H7 (cell line): ENCODE measurements around the gene CCL7. TPM values are rescaled to one million over a fixed set of nuclear protein-coding genes. Genes with fewer than 3 reads are reported as not detected.
"Not testable (repeated sequence)": the region's sequence is repeated elsewhere in the genome, so short reads cannot be mapped to it uniquely, and the experiment has no call there.

Source experiments
- DNase-seq: peaks from one replicate; pipeline ENCODE4 v3.0.0; 2012
- H3K27me3 ChIP-seq: 2 replicates; pipeline ENCODE4 v1.6.0; 2011; ENCODE audit warnings: mild to moderate bottlenecking, low read length; ENCODE audit not compliant: control insufficient read depth, insufficient read depth
- H3K36me3 ChIP-seq: replicated peaks from 2 replicates; pipeline ENCODE4 v1.5.1; 2011; ENCODE audit warnings: low read length; ENCODE audit not compliant: control insufficient read depth, insufficient read depth
- H3K4me3 ChIP-seq: 2 replicates; pipeline ENCODE4 v1.5.1; 2011; ENCODE audit warnings: low read depth, mild to moderate bottlenecking, control low read depth, low read length, moderate library complexity; ENCODE audit not compliant: insufficient read depth
- total RNA-seq: library from RNA; depleted of rRNA; stranded (reverse); fragments of >200 nt; shearing (Covaris generic); gene quantifications from 2 replicates; pipeline ENCODE4 v1.2.3, GENCODE V29; 2014; rRNA removed

Gene CCL7
- total RNA-seq, result not detected in 2 replicates

DNA sequence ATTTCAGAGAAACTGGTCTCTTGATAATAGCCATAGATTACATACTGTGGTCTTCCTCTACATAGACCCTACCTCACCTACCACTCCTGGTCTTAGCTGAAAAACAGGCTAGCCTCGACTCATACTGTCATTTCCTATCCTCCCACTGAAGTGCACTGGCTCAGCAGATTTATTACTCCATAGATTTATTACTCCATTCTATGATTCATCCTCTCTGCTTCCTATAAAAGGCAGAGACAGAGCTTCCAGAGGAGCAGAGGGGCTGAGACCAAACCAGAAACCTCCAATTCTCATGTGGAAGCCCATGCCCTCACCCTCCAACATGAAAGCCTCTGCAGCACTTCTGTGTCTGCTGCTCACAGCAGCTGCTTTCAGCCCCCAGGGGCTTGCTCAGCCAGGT, at the start of gene CCL7:
TSS of gene CCL7 (plus strand) at position 253 of the 400 bp plus-strand sequence. CDS start at position 323, 70 bp downstream.
- H3K4me3 ChIP-seq, result no peak within 1 kb of the TSS
- peaks cover 3% of the 10 kb centered on the region; the same call in 1 of the 2 replicates for H3K27me3 ChIP-seq
- DNase-seq, result no peak
- no peaks in the 10 kb centered on the region for H3K36me3 ChIP-seq

DNA sequence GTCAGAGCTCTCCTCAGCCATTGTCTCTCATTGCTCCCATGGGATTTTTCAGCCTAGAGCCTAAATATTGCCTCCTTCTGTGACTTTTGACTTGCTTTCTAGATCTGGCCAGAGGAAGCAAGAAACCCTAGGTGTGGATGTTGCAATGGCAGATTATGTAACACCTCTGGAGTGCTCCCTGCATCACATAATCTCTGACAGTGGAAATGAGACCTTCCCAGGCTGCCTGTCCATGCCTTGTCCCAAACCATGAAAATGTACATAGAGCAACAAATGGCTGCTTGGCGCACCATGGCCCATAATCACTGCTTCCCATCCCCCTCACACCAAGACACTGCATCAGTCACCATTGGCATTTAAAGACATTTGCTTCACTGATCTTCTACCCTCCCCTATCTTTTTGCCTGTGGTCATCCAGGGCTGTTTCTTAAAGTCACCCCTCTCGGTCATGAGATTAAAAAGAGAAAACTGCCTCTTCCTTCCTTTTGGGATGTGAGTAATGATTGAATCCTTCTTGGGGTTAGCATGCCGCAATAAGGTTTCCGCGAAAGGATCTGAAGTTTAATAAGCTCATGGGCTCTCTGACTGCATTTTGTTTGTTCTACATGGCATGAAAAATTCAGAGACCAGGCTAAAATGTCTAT, 49.1 kb upstream of the CCL7 start:
- Histone ChIP-seq H3K4me3 (no peak overlapping the region), H3K27me3 (no peaks in the 10 kb centered on the region), H3K36me3 (no peaks in the 10 kb centered on the region)
- no peak for DNase-seq

DNA sequence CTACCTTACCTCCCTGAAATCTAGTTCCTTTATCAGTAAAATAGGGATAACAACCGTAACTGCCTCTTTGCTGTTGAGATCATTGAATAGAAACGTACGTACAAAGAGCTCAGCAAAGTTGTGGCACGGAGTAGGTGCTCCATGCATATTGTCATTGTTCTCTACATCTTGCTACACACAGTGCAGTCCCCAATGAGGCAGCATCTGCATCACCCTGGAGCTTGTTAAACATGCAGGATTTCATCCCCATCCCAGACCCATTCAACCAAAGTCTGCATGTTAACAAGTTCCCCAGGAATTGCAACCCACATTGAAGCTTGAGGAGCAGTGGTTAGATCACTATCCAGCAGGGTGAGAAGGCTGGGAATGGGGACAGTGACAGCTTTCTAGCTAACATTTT, 48.6 kb upstream of the CCL7 start:
- DNase-seq, result no peak
- Histone ChIP-seq H3K36me3 (no peaks in the 10 kb centered on the region), H3K27me3 (no peaks in the 10 kb centered on the region), H3K4me3 (no peak overlapping the region)

DNA sequence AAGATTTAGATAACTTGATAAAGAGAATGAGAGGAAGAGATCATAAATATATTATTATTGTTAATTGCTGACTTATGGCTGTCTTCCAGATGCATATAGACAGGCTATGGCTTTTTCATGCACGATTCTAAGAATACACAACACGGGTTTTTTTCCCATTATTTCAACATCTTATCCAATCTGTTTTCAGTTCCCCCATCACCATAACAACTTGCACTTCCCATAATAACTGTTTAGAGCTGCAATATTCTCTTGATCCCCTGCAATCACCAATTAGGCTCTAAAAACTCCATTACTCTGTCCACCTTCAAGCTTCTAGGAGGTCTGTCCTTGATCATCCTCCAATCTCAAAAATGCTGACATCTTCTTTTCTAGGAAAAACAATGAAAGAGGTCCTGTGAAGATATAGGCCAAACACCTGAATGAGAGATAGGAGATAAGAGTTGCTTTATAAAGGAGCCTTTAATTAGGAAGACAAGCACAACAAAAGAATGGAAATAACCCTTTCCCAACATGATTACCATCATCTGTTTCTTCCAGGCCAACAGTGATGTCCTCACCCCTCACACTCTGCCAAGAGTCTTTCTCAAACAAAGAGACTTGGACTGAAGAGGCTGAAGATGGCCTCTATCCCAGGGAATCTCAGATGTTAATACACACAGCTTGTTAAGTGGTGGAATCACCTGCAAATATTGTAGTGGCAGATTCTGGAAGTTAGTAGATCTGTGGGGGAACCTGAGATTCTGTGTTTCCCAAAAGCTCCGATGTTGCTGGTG, 47.1 kb upstream of the CCL7 start:
- H3K4me3 ChIP-seq, result no peak overlapping the region
- no peak for DNase-seq
- H3K27me3 ChIP-seq, result no peaks in the 10 kb centered on the region
- no peaks in the 10 kb centered on the region for H3K36me3 ChIP-seq

DNA sequence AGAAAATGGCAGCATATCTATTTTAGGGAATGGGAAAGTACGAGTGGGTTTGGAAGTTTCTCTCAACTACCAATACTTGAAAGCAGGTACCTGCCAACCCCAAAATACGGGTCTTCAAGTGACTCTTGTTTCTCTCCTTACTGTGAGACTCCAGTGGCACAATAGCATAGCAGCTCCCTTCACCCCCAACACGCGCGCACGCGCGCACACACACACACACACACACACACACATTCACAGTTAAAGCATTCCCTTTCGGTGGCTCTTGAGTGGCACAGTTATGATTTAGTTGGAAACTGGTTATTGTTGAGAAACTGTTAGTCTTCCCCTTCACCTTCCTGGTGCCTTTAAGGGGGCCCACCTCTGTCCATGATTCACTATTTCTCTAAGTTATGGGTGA, 45.0 kb upstream of the CCL7 start:
- H3K4me3 ChIP-seq, result no peak overlapping the region
- DNase-seq, result no peak
- H3K27me3 ChIP-seq, result no peaks in the 10 kb centered on the region
- no peaks in the 10 kb centered on the region for H3K36me3 ChIP-seq

DNA sequence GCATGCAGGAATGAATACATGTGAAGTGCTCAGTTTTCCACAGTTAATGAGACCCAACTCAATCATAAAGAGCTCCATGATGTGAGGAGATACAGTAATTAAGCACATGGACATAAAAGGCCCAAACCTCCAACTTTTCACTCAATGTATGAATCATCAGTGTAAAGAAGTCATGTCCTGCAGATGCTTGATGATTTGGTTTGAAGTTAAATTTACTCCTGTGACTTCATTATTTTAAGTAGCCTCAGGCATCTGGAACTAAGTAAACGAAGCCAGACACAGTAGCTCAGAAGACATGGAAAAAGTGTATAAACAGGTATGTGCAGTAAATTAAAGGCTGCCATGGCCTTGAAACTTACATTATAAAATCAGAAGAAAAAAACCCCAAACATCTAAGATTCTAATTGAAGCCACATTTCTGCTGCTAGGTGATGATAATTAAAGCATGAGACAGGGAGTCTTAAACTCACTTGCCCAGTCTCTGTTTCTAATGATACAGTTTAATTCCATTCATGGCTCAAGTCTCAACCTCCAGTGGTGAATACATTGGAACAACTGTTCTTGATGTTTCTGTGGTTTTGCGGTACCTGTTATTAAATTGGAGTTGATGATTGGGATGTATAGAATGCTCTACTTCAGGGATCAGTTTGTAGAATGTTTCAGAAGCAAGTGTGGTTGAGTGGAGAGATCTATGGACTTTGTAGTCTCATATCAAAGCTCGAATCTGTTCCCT, 43.8 kb upstream of the CCL7 start:
- Histone ChIP-seq H3K36me3 (no peaks in the 10 kb centered on the region), H3K4me3 (no peak overlapping the region), H3K27me3 (no peaks in the 10 kb centered on the region)
- DNase-seq, result no peak

DNA sequence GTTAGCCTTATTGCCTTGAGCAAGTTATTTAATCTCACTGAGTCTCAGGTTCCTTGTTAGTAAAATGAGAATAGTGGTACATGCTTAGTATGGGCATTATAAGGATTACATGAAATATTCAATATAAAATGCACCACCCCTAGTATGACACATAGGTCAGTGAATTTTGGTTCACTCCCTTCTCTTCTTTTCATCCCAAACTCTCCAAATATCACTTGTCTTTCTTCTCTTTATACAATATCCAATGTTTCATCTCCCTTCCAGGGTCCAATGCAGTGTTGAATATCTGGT, 43.3 kb upstream of the CCL7 start:
- no peak overlapping the region for H3K4me3 ChIP-seq
- no peak for DNase-seq
- no peaks in the 10 kb centered on the region for H3K27me3 ChIP-seq
- H3K36me3 ChIP-seq, result no peaks in the 10 kb centered on the region

DNA sequence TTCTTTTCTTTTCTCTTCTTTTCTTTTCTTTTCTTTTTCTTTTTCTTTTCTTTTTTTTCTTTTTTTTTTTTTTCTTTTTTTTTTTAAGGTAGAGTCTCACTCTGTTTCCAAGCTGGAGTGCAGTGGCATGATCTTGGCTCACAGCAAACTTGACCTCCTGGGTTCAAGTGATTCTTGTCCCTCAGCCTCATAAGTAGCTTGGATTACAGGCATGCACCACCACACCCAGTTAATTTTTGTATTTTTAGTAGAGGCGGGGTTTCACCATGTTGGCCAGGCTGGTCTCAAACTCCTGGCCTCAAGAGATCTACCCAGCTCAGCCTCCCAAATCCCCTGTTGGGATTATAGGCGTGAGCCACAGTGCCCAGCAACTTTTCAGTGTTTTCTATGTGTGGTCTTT, 42.7 kb upstream of the CCL7 start:
- not testable (repeated sequence) for H3K36me3 ChIP-seq, H3K4me3 ChIP-seq, DNase-seq, H3K27me3 ChIP-seq

DNA sequence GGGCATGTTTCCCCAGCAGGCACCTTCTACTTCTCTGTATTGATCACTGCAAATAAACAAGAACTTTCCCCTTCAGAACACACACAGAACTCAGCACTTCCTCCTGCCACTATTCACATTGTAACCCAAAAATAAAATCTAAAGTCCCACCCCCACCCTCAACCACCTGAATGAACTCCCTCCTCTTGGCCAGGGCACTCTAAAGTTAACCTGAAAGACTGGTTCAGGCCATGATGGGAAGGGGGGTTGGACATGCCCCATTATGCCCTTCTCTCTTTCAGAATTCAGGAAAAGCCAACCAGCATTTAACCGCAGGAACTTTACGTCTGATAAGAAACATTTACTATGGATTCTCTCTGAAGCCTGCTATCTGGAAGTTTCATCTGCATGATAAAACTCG, 42.3 kb upstream of the CCL7 start:
- Histone ChIP-seq H3K4me3 (no peak overlapping the region), H3K27me3 (no peaks in the 10 kb centered on the region), H3K36me3 (no peaks in the 10 kb centered on the region)
- no peak for DNase-seq

DNA sequence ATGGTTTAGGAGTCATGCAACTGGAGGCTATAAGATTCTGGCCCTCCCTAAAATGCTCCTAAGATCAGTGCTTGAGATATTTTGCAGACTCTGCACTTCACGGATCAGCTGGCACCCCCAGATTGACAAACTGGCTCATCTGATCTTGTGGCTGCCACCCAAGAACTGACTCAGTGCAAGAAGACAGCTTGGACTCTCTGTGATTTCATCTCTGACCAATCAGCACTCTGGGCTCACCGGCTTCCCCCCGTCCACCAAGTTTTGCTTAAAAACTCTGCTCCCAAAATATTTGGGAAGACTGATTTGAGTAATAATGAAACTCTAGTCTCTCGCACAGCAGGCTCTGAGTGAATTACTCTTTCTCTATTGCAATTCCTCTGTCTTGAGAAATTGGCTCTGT, 41.2 kb upstream of the CCL7 start:
- no peaks in the 10 kb centered on the region for H3K36me3 ChIP-seq
- no peaks in the 10 kb centered on the region for H3K27me3 ChIP-seq
- no peak for DNase-seq
- no peak overlapping the region for H3K4me3 ChIP-seq

DNA sequence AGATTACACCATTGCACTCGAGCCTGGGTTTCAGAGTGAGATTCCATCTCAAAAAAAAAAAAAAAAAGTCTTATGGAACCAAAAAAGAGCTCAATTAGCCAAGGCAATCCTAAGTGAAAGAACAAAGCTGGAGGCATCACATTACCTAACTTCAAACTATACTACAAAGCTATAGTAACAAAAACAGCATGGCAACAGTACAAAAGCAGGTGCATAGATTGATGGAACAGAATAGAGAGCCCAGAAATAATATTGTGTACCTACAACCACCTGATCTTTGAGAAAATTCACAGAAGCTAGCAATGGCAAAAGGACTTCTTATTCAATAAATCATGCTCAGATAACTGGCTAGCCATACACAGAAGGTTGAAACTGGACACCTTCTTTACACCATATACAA, 39.7 kb upstream of the CCL7 start:
- no peak for DNase-seq
- Histone ChIP-seq H3K36me3 (no peaks in the 10 kb centered on the region), H3K27me3 (no peaks in the 10 kb centered on the region), H3K4me3 (no peak overlapping the region)

DNA sequence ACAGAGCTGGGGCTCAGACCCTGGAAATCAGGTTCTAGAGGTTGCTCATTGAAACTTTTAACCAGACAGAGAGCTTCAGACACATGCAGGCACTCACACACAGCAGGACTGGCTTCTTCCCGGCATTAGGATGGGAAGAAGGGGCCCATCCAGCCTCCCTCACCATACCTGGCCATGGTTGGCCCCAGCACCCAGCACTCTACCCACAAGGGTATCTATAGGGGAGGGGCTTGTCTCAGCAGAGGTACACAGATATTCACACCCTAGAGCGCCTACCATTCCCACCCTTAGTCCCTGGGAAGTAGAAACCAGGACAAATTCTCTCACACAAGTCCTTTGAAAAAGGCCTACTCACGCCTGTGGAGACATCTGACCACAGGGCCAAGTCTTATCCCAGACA, 35.4 kb upstream of the CCL7 start:
- no peak overlapping the region for H3K4me3 ChIP-seq
- no peak for DNase-seq
- no peaks in the 10 kb centered on the region for H3K27me3 ChIP-seq
- H3K36me3 ChIP-seq, result no peaks in the 10 kb centered on the region

DNA sequence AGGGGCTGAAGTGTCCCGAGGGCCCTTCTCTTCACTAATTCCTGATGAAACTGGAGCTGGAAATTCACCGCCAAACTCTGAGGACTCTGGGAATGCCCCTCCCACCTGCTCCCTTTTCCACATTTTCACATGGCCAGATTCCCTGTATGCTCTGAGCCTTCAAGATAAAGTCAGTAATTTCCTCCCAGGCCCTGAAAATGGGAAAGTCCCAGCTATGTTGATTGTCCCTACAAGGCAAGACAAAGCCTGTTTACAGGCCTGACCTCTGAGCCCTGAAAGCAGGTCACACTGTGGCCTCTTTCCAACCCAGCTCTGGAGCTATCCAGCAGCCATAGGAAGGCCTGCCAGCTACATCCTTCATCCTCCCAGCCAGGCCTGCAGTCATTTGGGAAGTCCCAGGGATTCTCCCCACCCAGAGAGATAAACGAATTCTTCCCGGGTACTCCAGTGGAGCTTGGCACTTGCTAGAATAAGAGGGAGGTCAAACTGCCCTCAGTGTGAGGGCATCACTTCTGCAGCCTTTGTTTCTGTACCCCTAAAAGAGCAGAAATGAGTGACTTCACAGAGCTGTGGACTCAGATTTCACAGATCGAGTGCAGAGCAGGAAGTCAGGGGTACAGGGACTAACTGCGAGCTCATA, 34.5 kb upstream of the CCL7 start:
- no peaks in the 10 kb centered on the region for H3K27me3 ChIP-seq
- no peak for DNase-seq

DNA sequence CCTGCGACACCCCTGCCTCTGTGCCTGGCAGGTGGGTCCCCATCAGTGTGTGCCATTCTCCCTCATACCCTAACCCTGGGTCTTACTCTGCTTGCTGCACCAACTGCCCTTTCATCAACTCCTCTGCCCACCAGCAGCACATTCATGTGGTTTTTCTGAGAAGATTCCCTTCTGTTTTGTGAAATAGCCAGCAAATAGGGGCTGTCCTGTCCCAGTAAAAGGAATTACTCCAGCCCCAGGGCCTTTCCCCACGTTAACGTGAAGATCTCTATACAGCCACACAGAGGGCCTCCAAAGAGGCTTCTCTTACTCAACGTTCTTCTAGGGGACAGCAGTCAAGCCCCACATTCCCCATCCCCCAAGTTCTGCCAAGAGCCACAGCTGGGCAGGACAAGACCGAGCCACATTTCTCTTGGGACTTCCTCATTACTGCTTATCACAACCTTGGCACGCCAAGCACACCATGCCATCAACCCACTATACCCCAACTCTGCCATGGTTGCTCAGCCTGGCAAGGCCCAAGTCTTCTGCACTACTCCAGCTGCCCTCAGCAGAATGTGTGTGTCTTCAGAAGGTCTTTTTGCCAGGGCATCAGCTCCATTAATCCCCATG, 33.6 kb upstream of the CCL7 start:
- H3K27me3 ChIP-seq, result no peaks in the 10 kb centered on the region
- DNase-seq, result no peak
- no peaks in the 10 kb centered on the region for H3K36me3 ChIP-seq
- no peak overlapping the region for H3K4me3 ChIP-seq

More for the DNA sequence above, 34.5 kb upstream of the CCL7 start:
- H3K36me3 ChIP-seq, result no peaks in the 10 kb centered on the region
- H3K4me3 ChIP-seq, result no peak overlapping the region
